ENCODE data around the gene CSTPP1. TPM values are rescaled to one million over a fixed set of nuclear protein-coding genes. Genes with fewer than 3 reads are reported as not detected.
"Not testable (repeated sequence)": the region's sequence is repeated elsewhere in the genome, so short reads cannot be mapped to it uniquely, and the experiment has no call there.

Gene CSTPP1
- total RNA-seq, 4 donors from 2014 or later = 13.3 to 26.4 (median 19.1) TPM

DNA sequence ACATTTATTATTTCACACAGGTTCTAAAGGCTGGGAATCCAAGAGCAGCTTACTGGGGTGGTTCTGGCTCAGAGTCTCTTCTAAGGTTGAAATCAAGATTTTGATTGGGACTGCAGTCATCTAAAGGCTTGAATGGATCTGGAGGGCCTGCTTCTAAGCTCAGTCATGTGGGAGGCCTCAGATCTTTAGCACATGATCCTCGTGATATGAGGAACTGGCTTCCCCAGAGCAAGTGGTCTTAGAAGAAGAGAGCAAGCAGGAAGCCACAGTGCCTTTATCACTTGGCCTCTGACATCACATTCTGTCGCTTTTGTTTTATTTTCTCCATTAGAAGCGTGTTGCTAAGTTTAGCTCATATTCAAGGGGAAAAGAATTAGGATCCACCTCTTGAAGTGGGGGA, 151.2 kb downstream of the CSTPP1 start:
- no peaks in the 10 kb centered on the region for H3K9me3 ChIP-seq
- no peak overlapping the region for H3K27ac ChIP-seq (replicated peaks in 1 of 4)
- no peaks in the 10 kb centered on the region for H3K27me3 ChIP-seq
- no peaks in the 10 kb centered on the region for H3K36me3 ChIP-seq
- no peak for TF ChIP-seq EP300 (IDR thresholded peaks at IDR 0.05)
- TF ChIP-seq, protein P1, sequence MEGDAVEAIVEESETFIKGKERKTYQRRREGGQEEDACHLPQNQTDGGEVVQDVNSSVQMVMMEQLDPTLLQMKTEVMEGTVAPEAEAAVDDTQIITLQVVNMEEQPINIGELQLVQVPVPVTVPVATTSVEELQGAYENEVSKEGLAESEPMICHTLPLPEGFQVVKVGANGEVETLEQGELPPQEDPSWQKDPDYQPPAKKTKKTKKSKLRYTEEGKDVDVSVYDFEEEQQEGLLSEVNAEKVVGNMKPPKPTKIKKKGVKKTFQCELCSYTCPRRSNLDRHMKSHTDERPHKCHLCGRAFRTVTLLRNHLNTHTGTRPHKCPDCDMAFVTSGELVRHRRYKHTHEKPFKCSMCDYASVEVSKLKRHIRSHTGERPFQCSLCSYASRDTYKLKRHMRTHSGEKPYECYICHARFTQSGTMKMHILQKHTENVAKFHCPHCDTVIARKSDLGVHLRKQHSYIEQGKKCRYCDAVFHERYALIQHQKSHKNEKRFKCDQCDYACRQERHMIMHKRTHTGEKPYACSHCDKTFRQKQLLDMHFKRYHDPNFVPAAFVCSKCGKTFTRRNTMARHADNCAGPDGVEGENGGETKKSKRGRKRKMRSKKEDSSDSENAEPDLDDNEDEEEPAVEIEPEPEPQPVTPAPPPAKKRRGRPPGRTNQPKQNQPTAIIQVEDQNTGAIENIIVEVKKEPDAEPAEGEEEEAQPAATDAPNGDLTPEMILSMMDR (IDR thresholded peaks at IDR 0.05) = no peak
- no peak for TF ChIP-seq POLR2AphosphoS5 (IDR thresholded peaks at IDR 0.05)
- TF ChIP-seq POLR2A (IDR thresholded peaks at IDR 0.05; ENCODE audit: low read depth) = no peak
- 74% methylated on average over 3 of the region's 3 CpGs for WGBS
- H3K4me1 ChIP-seq = no peaks in the 10 kb centered on the region
- no peak for DNase-seq (ENCODE audit: extremely low spot score)
- intact Hi-C loops (cut with DNase I) = no loop called here
- no peak overlapping the region for H3K4me3 ChIP-seq

DNA sequence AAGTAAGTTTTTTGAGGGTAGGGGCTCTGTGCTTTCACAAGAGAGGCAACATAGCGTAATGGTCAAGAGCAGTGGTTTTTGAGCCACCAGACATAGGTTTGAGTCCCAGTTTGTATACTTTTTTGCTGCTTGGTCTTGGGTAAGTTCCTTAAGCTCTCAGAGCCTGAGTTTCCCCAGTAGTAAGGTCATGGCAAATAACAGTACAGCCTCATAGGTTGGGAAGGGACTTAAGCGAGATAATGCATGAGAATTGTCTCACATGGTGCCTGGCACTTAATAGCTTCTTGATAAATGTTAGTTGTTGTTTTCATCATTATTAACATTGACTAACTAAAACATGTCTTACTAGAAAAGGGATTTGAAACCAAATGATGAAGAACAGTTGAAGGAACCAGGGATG, 157.0 kb downstream of the CSTPP1 start:
- 98% methylated on average over 2 of the region's 2 CpGs for WGBS
- no peaks in the 10 kb centered on the region for H3K9me3 ChIP-seq
- no peaks in the 10 kb centered on the region for H3K27me3 ChIP-seq
- H3K4me3 ChIP-seq = no peak overlapping the region
- no peak overlapping the region for H3K27ac ChIP-seq (replicated peaks in 1 of 4)
- no peak for DNase-seq (ENCODE audit: extremely low spot score)
- H3K4me1 ChIP-seq = no peaks in the 10 kb centered on the region
- no peak for TF ChIP-seq POLR2AphosphoS5 (IDR thresholded peaks at IDR 0.05)
- TF ChIP-seq, protein P1 (IDR thresholded peaks at IDR 0.05) = no peak
- TF ChIP-seq EP300 (IDR thresholded peaks at IDR 0.05) = no peak
- TF ChIP-seq POLR2A (IDR thresholded peaks at IDR 0.05; ENCODE audit: low read depth) = no peak
- intact Hi-C loops (cut with DNase I) = no loop called here
- no peaks in the 10 kb centered on the region for H3K36me3 ChIP-seq

DNA sequence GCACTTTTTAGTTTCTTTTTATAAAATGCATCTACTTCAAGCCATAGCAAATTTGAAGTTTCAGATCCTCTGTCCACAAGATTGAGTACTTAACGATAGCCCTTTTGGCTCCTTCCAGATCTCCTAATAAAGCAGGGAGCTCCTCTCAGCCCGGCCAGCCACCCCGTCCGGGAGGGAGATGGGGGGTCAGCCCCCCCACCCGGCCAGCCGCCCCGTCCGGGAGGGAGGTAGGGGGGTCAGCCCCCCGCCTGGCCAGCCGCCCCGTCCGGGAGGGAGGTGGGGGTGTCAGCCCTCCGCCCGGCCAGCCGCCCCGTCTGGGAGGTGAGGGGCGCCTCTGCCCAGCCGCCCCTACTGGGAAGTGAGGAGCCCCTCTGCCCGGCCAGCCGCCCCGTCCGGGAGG, 160.3 kb downstream of the CSTPP1 start:
- 66% methylated on average over 9 of the region's 22 CpGs for WGBS
- intact Hi-C loops (cut with DNase I) = not testable (repeated sequence)

DNA sequence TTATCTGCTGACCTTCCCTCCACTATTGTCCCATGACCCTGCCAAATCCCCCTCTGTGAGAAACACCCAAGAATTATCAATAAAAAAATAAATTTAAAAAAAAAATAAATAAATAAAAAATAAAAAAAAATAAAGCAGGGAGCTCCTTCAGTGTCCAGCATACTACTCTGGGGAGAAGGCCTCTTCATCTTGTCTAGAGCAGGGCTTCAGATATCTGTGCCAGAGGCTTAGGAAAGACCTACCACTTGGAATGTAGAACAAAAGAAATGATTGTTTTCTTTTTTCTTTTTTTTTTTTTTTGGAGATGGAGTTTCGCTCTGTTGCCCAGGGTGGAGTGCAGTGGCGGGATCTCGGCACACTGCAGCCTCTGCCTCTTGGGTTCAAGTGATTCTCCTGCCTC, 161.7 kb downstream of the CSTPP1 start:
- H3K4me3 ChIP-seq; intact Hi-C loops (cut with DNase I); H3K27me3 ChIP-seq; H3K27ac ChIP-seq (replicated peaks in 1 of 4); DNase-seq (ENCODE audit: extremely low spot score); H3K9me3 ChIP-seq; H3K36me3 ChIP-seq; H3K4me1 ChIP-seq: not testable (repeated sequence)
- 92% methylated on average over 3 of the region's 3 CpGs for WGBS

More for the DNA sequence above, 160.3 kb downstream of the CSTPP1 start:
- DNase-seq (ENCODE audit: extremely low spot score); H3K27me3 ChIP-seq; H3K27ac ChIP-seq (replicated peaks in 1 of 4); H3K9me3 ChIP-seq; H3K4me1 ChIP-seq; H3K36me3 ChIP-seq: not testable (repeated sequence)
- H3K4me3 ChIP-seq = peak overlapping the region in 1 of 4 donors; percentile 16

DNA sequence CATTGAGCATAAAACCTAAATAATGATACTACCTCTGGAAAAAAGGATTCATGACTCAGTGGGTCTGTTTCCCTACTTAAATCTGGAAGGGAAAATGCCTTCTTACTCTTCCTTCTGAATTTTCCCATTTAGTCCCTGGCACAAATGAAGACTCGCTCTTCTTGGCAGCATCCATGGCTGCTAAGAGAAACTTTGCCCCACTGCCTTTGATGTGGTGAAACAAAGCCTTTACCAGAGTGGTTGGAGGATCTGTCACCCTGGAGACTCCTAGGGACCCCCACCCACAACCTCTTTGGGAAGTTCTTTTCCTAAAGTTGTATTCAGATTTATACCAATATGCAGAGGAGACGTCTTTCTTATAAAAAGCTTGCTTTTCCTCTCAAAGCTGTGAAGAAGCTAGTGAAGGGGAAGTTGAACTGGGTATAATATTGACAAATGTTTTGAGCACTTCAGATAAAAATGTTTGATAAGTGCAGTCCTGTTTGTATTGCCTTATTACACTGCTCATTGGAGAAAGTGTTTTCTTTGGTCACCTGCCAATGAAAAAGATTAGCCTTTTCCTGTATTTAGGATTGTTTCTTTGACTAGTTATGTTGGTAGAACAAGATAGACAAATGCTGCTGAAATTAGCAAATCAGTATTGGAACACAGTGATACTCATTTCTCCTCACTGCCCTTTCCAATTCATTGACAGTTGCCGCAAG, 162.8 kb downstream of the CSTPP1 start:
- no peak overlapping the region for H3K27ac ChIP-seq (replicated peaks in 1 of 4)
- DNase-seq (ENCODE audit: extremely low spot score) = no peak
- 93% methylated on average over 3 of the region's 3 CpGs for WGBS
- H3K36me3 ChIP-seq = no peaks in the 10 kb centered on the region
- intact Hi-C loops (cut with DNase I) = no loop called here
- no peaks in the 10 kb centered on the region for H3K9me3 ChIP-seq
- no peaks in the 10 kb centered on the region for H3K27me3 ChIP-seq
- no peak overlapping the region for H3K4me3 ChIP-seq
- peaks cover 0 to 5% (median 0%) of the 10 kb centered on the region in 4 donors for H3K4me1 ChIP-seq
- TF ChIP-seq POLR2AphosphoS5 (IDR thresholded peaks at IDR 0.05) = no peak
- TF ChIP-seq, protein P1 (IDR thresholded peaks at IDR 0.05) = no peak
- TF ChIP-seq POLR2A (IDR thresholded peaks at IDR 0.05; ENCODE audit: low read depth) = no peak
- TF ChIP-seq EP300 (IDR thresholded peaks at IDR 0.05) = no peak

DNA sequence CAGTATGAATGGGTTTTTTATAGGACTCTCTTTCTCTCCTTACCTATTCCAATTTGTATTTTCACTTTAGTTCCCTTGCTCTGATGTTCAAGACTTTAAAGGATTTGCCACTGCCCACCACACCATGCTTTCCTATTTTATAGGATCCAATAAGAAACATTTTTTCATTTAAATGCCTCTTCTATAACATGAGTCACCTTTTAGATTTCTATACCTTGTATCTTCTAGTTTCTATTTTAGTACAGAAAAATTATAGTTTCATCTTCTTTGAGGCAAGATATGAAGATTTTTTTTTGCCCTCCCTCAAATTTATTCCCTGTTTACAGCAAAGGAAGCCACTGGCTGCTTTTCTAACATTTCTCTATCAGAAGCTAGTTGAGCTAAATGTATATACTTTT, 163.4 kb downstream of the CSTPP1 start:
- TF ChIP-seq EP300 (IDR thresholded peaks at IDR 0.05) = no peak
- no peak for TF ChIP-seq POLR2A (IDR thresholded peaks at IDR 0.05; ENCODE audit: low read depth)
- TF ChIP-seq POLR2AphosphoS5 (IDR thresholded peaks at IDR 0.05) = no peak
- TF ChIP-seq, protein P1 (IDR thresholded peaks at IDR 0.05) = no peak
- intact Hi-C loops (cut with DNase I) = no loop called here
- Histone ChIP-seq H3K27me3 (no peaks in the 10 kb centered on the region), H3K4me3 (no peak overlapping the region), H3K9me3 (no peaks in the 10 kb centered on the region), H3K27ac (replicated peaks in 1 of 4) (no peak overlapping the region), H3K4me1 (peaks cover 0 to 9% (median 0%) of the 10 kb centered on the region in 4 donors), H3K36me3 (no peaks in the 10 kb centered on the region)
- no peak for DNase-seq (ENCODE audit: extremely low spot score)

All from esophagus muscularis mucosa (tissue), 4 donors.